ENCODE results near the gene RPL13. TPM values are rescaled to one million over a fixed set of nuclear protein-coding genes. Genes with fewer than 3 reads are reported as not detected.
"Not testable (repeated sequence)": the region's sequence is repeated elsewhere in the genome, so short reads cannot be mapped to it uniquely, and the experiment has no call there.

RPL13 gene
- total RNA-seq, 1 donor, result 12,006 TPM

- DNase-seq (ENCODE audit: low read depth in 2 of 3, low spot score in 2 of 3), result no peak
Observed at GRCh38 chr16:89575247-89576152, 15.0 kb downstream of the RPL13 start, which contains the start of gene CPNE7. Gene CPNE7 (plus strand): TSS chr16:89575758. CDS start chr16:89575898, 140 bp downstream.

GRCh38 chr16:89576153-89577054 lies 15.9 kb downstream of the RPL13 start:
- no peak for DNase-seq (ENCODE audit: low read depth in 2 of 3, low spot score in 2 of 3)

- no peak for DNase-seq (ENCODE audit: low read depth in 2 of 3, low spot score in 2 of 3)
Observed at GRCh38 chr16:89577055-89577759, 16.7 kb downstream of the RPL13 start.

DNA sequence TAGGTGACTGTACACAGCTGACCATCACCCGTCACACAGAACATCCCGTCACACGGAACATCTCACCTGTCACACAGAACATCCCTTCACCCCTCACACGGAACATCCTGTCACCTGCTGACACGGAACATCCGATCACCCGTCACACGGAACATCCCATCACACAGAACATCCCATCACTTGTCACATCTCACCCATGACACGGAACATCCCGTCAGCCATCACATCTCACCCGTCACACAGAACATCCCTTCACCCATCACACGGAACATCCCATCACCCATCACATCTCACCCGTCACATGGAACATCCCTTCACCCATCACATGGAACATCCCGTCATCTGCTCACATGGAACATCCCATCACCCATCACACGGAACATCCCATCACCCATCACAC lies 18.9 kb downstream of the RPL13 start:
- no peak for DNase-seq (ENCODE audit: low read depth in 2 of 3, low spot score in 2 of 3)

DNA sequence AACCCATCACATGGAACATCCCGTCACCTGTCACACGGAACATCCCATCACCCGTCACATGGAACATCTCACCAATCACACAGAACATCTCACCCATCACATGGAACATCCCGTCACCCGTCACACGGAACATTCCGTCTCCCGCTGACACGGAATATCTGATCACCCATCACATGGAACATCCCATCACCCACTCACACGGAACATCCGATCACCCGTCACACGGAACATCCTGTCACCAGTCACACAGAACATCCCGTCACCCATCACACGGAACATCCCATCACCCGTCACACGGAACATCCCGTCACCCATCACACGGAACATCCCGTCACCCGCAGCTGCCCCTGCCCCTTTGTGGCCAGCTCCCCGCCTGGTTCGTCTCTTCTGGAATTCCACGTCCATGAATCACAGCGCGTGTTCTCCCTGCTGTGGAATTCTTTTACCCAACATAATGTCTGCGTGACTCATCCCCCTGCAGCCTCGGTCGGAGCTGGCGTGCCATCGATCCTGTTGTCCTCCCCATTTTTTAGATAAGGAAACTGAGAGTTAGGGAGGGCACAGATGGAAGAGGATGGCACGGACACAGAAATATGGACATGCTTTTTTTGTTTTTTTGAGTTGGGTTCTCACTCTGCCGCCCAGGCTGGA lies 20.7 kb downstream of the RPL13 start:
- no peak for DNase-seq (ENCODE audit: low read depth in 2 of 3, low spot score in 2 of 3)

GRCh38 chr16:89581861-89582563 lies 21.5 kb downstream of the RPL13 start:
- no peak for DNase-seq (ENCODE audit: low read depth in 2 of 3, low spot score in 2 of 3)

DNA sequence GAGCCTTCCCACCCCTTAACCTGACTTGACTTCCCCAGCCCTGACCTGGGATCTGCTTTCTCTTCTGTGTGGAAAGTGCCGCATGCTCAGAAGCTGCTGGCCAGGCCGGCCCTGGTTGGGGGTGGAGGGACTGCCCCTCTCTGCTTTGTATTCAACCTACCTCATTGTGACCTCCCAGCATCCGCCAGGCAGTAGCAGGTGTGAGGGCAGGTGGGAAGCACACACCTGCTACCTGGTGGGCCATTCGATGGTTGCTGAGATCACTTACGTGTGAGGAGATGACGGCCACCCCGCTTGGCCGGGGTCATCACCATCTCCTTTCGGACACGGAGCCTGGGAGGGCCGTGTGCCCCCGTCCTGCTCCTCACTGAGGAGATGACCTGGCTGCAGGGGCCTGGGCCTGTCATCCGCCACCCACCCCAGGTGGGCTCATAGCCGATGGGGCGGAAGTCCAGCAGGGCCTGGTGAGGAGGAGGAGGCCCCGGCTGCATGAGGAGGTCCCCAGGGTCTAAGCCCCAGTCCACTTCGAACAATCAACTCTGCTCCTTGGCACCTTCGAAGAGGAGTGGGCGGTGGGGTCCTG lies 22.2 kb downstream of the RPL13 start:
- no peak for DNase-seq (ENCODE audit: low read depth in 2 of 3, low spot score in 2 of 3)

- no peak for DNase-seq (ENCODE audit: low read depth in 2 of 3, low spot score in 2 of 3)
Observed at GRCh38 chr16:89583197-89583894, 22.9 kb downstream of the RPL13 start.

GRCh38 chr16:89583895-89584644 lies 23.6 kb downstream of the RPL13 start:
- DNase-seq (ENCODE audit: low read depth in 2 of 3, low spot score in 2 of 3), result no peak

DNA sequence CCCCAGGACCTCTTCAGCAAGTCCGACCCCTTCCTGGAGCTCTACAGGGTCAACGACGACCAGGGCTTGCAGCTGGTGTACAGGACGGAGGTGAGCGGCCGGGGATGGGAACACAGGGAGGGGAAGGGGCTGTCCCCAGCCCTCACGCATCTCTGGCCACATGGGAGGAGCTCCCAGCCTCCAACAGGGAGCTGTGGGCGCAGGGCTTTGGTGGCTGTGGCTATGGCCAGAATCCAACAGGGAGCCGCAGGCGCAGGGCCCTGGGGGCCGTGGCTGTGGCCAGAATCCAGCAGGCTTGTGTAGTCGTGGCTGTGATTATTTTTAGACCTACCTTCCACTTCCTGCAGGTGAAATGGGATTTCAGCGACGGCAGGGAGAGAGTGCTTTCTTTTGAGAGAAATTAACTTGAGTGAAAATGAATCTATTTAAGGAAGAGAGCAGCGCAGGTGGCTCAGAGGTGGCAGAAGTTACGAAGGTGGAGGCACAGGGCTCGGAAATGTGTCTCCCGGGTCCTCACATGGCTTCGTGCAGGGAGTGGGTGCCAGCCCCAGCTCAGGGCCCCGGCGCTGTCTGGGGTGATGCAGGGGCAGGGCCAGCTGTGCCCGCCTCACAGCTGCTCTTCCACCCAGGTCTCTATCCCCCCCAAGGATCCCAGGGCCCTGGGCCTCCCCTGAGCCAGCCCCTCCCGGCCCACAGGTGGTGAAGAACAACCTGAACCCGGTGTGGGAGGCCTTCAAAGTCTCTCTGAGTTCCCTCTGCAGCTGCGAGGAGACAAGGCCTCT lies 24.5 kb downstream of the RPL13 start:
- no peak for DNase-seq (ENCODE audit: low read depth in 2 of 3, low spot score in 2 of 3)

DNA sequence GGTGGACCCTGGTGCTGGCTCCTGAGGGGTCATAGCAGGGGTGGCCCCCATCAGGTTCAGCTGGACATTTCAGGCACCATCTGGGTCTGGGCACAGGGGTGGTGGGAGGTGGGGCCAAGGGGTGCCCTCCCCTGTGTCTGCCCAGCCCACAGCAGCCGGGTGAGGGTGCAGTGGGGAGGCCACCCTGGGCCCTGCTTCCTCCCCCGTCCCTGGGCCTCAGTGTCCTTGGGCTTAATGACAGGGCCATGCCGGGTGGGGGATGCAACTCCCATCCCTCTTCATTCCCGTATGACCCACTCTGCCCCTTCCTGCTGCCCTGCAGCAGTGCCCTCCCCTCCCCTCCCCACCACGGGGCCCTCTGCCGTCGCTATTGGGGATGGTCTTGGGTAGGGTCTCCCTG lies 25.7 kb downstream of the RPL13 start:
- no peak for DNase-seq (ENCODE audit: low read depth in 2 of 3, low spot score in 2 of 3)

DNA sequence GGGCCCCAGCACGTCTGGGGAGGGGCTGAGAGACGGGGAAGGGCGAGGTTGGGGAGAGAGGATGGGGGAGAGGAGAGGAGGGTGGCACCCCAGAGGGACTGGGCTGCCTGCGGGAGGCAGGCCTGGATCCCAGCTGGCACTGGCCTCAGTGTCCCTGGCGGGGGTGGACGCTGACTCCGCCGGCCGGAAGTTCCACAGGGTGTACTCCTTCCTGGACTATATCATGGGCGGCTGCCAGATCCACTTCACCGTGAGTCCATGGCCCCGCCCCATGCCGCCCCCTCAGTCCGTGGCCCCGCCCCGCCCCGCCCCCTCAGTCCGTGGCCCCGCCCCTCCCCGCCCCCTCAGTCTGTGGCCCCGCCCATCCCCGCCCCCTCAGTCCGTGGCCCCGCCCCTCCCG lies 26.4 kb downstream of the RPL13 start:
- no peak for DNase-seq (ENCODE audit: low read depth in 2 of 3, low spot score in 2 of 3)

DNA sequence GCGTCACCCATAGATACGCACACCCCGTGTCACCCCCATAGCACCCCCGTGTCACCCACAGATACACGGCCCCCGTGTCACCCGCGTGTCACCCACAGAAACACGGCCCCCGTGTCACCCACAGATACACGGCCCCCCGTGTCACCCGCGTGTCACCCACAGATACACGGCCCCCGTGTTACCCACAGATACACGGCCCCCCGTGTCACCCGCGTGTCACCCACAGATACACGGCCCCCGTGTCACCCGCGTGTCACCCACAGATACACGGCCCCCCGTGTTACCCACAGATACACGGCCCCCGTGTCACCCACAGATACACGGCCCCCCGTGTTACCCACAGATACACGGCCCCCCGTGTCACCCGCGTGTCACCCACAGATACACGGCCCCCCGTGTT lies 27.2 kb downstream of the RPL13 start:
- not testable (repeated sequence) for DNase-seq (ENCODE audit: low read depth in 2 of 3, low spot score in 2 of 3)

- no peak for DNase-seq (ENCODE audit: low read depth in 2 of 3, low spot score in 2 of 3)
Observed at GRCh38 chr16:89588413-89589109, 28.1 kb downstream of the RPL13 start.

GRCh38 chr16:89589241-89589926 lies 28.9 kb downstream of the RPL13 start:
- no peak for DNase-seq (ENCODE audit: low read depth in 2 of 3, low spot score in 2 of 3)

DNA sequence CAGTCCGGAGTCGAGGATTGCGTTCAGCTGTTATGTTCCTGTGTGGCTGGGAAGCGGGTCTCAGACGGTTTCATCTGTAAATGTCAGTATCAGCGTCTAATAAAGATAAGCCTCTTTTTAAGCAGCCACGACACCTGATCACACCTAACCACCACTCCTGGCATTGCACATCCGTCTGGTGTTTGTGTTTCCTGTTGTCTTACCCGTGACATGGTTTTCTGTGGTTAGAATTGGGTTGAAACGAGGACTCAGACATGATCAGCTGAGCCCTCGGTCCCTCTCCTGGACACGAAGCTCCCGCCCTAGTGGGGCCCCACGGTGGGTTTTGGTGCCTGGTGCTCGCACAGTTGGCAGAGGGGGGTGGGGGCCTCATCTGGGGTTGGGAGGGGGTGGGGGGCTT lies 33.4 kb downstream of the RPL13 start:
- no peak for DNase-seq (ENCODE audit: low read depth in 2 of 3, low spot score in 2 of 3)
